ENCODE results near the gene TATDN2.

- TF ChIP-seq POLR2A (IDR thresholded peaks at IDR 0.05) = no peak
- TF ChIP-seq CTCF (IDR thresholded peaks at IDR 0.05 in 8 of 11, conservative IDR thresholded peaks at IDR 0.05 in 3 of 11) = no peak
Observed at GRCh38 chr3:10232137-10232536, 16.1 kb upstream of the TATDN2 start.

All from spleen (tissue), 7 donors.